ENCODE data around the gene NNMT.

DNA sequence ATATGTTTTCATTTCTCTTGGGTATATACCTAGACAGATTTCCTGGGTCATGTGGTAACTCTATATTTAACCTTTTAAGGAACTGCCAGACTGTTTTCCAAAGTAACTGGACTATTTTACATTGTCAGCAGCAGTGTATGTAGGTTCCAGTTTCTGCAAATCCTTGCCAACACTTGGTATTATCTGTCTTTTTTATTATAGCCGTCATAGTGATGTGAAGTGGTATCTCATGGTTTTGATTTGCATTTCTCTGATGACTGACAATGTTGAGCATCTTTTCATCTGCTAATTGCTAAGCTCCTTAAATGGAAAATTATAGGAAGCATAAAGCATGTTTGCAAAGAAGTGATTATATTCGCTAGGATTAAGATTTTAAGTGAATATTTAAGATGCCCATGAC lies 13.9 kb downstream of the NNMT start:
- TF ChIP-seq EZH2 (IDR thresholded peaks at IDR 0.05): no peak
- TF ChIP-seq POLR2AphosphoS5 (IDR thresholded peaks at IDR 0.05; ENCODE audit: borderline replicate concordance, low read depth, low read length): no peak

All from SK-N-MC (cell line).